ENCODE results near the gene MACROD1.

MACROD1 gene

GRCh38 chr11:64181506-64182411 is 15.8 kb upstream of the MACROD1 start:
- Histone ChIP-seq H3K27ac (ENCODE audit: low read length) (no peak overlapping the region), H3K27me3 (ENCODE audit: insufficient read depth, low read length) (no peaks in the 10 kb centered on the region), H3K4me3 (ENCODE audit: low read length) (peak overlapping the region; percentile 27), H3K9me3 (ENCODE audit: insufficient read depth, low read depth, low read length) (no peaks in the 10 kb centered on the region), H3K9ac (ENCODE audit: low read depth, low read length) (peak overlapping the region; percentile 47; the same call in 1 of the 2 replicates), H3K36me3 (ENCODE audit: insufficient read depth, low read depth, low read length) (0 out of 2 replicates have a peak, but pooled peaks cover 5% of the 10 kb centered on the region), H3K4me1 (ENCODE audit: insufficient read depth, low read length) (peaks cover 4% of the 10 kb centered on the region; the same call in 1 of the 2 replicates)

- H3K27me3 ChIP-seq (ENCODE audit: insufficient read depth, low read length): no peaks in the 10 kb centered on the region
- H3K36me3 ChIP-seq (ENCODE audit: insufficient read depth, low read depth, low read length): 0 out of 2 replicates have a peak, but pooled peaks cover 5% of the 10 kb centered on the region
- H3K9me3 ChIP-seq (ENCODE audit: insufficient read depth, low read depth, low read length): no peaks in the 10 kb centered on the region
- no peak overlapping the region for H3K4me3 ChIP-seq (ENCODE audit: low read length)
- peaks cover 4% of the 10 kb centered on the region; the same call in 1 of the 2 replicates for H3K4me1 ChIP-seq (ENCODE audit: insufficient read depth, low read length)
- H3K9ac ChIP-seq (ENCODE audit: low read depth, low read length): no peak overlapping the region
- H3K27ac ChIP-seq (ENCODE audit: low read length): no peak overlapping the region
Measured at GRCh38 chr11:64180891-64181290, 15.0 kb upstream of the MACROD1 start.

GRCh38 chr11:64178951-64179639 is 13.2 kb upstream of the MACROD1 start:
- H3K27me3 ChIP-seq (ENCODE audit: insufficient read depth, low read length): no peaks in the 10 kb centered on the region
- 0 out of 2 replicates have a peak, but pooled peaks cover 5% of the 10 kb centered on the region for H3K36me3 ChIP-seq (ENCODE audit: insufficient read depth, low read depth, low read length)
- H3K4me1 ChIP-seq (ENCODE audit: insufficient read depth, low read length): peaks cover 4% of the 10 kb centered on the region; the same call in 1 of the 2 replicates
- H3K4me3 ChIP-seq (ENCODE audit: low read length): no peak overlapping the region
- no peak overlapping the region for H3K27ac ChIP-seq (ENCODE audit: low read length)
- H3K9me3 ChIP-seq (ENCODE audit: insufficient read depth, low read depth, low read length): no peaks in the 10 kb centered on the region
- no peak overlapping the region for H3K9ac ChIP-seq (ENCODE audit: low read depth, low read length)

DNA sequence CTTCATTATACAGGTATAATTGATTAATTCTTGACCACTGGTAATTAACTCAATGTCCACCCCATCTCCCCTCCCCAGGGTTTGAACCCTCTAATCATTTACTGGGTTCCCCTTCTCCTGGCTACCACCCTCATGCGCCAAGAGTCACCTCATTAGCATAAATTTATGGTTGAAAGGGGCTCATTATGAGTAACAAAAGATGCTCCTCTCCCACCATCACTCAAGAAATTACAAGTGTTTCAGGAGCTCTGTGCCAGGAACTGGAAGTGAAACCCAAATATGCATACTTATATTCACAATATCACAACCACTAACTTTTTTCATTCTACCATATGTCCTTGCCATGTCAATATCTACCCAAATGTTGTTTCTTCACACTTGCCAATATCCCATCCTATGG is 12.3 kb upstream of the MACROD1 start:
- Histone ChIP-seq H3K27ac (ENCODE audit: low read length) (no peak overlapping the region), H3K9me3 (ENCODE audit: insufficient read depth, low read depth, low read length) (no peaks in the 10 kb centered on the region; the same call in 1 of the 2 replicates), H3K27me3 (ENCODE audit: insufficient read depth, low read length) (no peaks in the 10 kb centered on the region), H3K9ac (ENCODE audit: low read depth, low read length) (no peak overlapping the region), H3K36me3 (ENCODE audit: insufficient read depth, low read depth, low read length) (0 out of 2 replicates have a peak, but pooled peaks cover 5% of the 10 kb centered on the region), H3K4me1 (ENCODE audit: insufficient read depth, low read length) (peaks cover 4% of the 10 kb centered on the region; the same call in 1 of the 2 replicates), H3K4me3 (ENCODE audit: low read length) (no peak overlapping the region)

DNA sequence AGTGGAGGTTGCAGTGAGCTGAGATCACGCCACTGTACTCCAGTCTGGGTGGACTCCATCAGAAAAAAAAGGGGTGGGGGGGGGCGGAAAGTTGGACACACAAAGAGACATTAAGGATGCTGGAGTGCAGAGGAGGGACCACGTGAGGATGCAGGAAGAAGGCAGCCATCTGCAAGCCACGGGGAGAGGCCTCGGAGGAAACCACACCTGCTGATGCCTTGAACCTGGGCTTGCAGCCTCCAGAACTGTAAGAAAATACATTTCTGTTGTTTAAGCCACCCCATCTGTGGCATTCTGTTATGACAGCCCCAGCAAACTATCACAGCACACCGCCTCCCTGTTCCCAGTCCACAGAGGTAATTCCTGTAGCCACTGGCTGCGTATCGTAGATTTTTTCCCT is 10.8 kb upstream of the MACROD1 start:
- Histone ChIP-seq H3K9ac (ENCODE audit: low read depth, low read length) (no peak overlapping the region), H3K27ac (ENCODE audit: low read length) (no peak overlapping the region), H3K4me1 (ENCODE audit: insufficient read depth, low read length) (peaks cover 2% of the 10 kb centered on the region; the same call in 1 of the 2 replicates), H3K9me3 (ENCODE audit: insufficient read depth, low read depth, low read length) (no peaks in the 10 kb centered on the region; the same call in 1 of the 2 replicates), H3K4me3 (ENCODE audit: low read length) (no peak overlapping the region), H3K36me3 (ENCODE audit: insufficient read depth, low read depth, low read length) (0 out of 2 replicates have a peak, but pooled peaks cover 5% of the 10 kb centered on the region), H3K27me3 (ENCODE audit: insufficient read depth, low read length) (no peaks in the 10 kb centered on the region)

DNA sequence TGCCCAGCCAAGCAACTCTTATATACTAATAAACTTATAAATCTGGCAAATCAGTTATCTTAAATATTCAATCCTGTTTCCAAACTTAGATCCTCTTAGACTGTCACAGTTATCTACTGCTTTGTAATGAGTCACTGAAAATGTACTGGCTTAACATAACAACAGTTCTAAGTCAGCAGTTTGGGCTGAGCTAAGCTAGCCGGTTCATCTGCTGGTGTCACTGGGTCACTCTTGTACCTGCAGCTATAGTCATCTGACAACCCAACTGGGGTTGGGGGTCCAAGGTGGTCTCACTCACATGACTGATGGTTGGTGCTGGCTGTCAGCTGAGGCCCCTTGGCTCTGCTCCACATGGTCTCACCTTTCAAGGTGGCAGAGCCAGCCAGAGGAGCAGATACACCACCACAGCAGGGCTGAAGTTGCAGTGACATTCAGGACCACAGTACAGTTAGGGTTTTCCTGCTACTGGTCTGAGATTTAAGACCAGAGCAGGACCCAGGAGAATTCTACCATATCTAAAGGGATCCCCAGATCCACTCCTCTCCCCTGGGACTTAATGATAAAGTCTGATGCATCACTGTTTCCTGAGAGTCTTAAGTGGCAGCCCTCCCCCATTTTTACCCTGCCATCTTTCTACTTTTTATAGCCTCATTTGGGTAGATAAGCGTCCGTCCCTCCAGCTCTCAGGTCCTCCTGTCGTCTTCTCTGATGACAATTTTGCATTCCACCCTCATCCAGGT is 7.9 kb upstream of the MACROD1 start:
- Histone ChIP-seq H3K27me3 (ENCODE audit: insufficient read depth, low read length) (no peaks in the 10 kb centered on the region), H3K4me1 (ENCODE audit: insufficient read depth, low read length) (no peaks in the 10 kb centered on the region), H3K9me3 (ENCODE audit: insufficient read depth, low read depth, low read length) (no peaks in the 10 kb centered on the region; the same call in 1 of the 2 replicates), H3K27ac (ENCODE audit: low read length) (no peak overlapping the region), H3K9ac (ENCODE audit: low read depth, low read length) (no peak overlapping the region), H3K4me3 (ENCODE audit: low read length) (no peak overlapping the region), H3K36me3 (ENCODE audit: insufficient read depth, low read depth, low read length) (0 out of 2 replicates have a peak, but pooled peaks cover 5% of the 10 kb centered on the region)

- Histone ChIP-seq H3K27ac (ENCODE audit: low read length) (no peak overlapping the region), H3K27me3 (ENCODE audit: insufficient read depth, low read length) (peaks cover 15% of the 10 kb centered on the region), H3K9ac (ENCODE audit: low read depth, low read length) (no peak overlapping the region), H3K4me1 (ENCODE audit: insufficient read depth, low read length) (no peaks in the 10 kb centered on the region), H3K9me3 (ENCODE audit: insufficient read depth, low read depth, low read length) (no peaks in the 10 kb centered on the region; the same call in 1 of the 2 replicates), H3K36me3 (ENCODE audit: insufficient read depth, low read depth, low read length) (no peaks in the 10 kb centered on the region), H3K4me3 (ENCODE audit: low read length) (no peak overlapping the region)
Measured at GRCh38 chr11:64170419-64170818, 4.5 kb upstream of the MACROD1 start.

DNA sequence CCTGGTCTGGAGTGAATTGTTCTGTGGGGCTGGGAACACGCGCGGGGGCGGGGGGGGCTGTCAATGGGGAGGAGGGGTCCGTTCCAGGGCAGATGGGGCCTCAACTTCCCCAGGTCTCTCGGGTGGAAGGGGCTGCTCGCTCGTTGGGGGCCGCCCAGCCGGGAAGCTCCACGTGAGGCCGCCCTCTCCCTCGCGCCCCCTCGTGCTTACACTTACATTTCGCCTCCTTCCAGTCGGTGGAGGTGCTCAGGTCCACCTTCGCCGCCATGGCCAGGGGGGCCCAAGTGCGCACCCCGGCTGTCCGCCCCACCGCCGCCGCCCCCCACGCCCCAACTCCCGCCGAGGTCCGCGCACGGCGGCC is 452 bp downstream of the MACROD1 start:
- H3K27ac ChIP-seq (ENCODE audit: low read length): no peak overlapping the region
- no peaks in the 10 kb centered on the region for H3K4me1 ChIP-seq (ENCODE audit: insufficient read depth, low read length)
- peak overlapping the region; percentile 51; the same call in 1 of the 2 replicates for H3K9ac ChIP-seq (ENCODE audit: low read depth, low read length)
- H3K9me3 ChIP-seq (ENCODE audit: insufficient read depth, low read depth, low read length): no peaks in the 10 kb centered on the region
- H3K27me3 ChIP-seq (ENCODE audit: insufficient read depth, low read length): peaks cover 24% of the 10 kb centered on the region
- H3K4me3 ChIP-seq (ENCODE audit: low read length): peak overlapping the region; percentile 74; the same call in 1 of the 2 replicates
- no peaks in the 10 kb centered on the region for H3K36me3 ChIP-seq (ENCODE audit: insufficient read depth, low read depth, low read length)

GRCh38 chr11:64164392-64165312 is 1.3 kb downstream of the MACROD1 start:
- peaks cover 24% of the 10 kb centered on the region for H3K27me3 ChIP-seq (ENCODE audit: insufficient read depth, low read length)
- H3K9me3 ChIP-seq (ENCODE audit: insufficient read depth, low read depth, low read length): no peaks in the 10 kb centered on the region
- H3K9ac ChIP-seq (ENCODE audit: low read depth, low read length): no peak overlapping the region

GRCh38 chr11:64163951-64164350 is 2.0 kb downstream of the MACROD1 start:
- no peaks in the 10 kb centered on the region for H3K36me3 ChIP-seq (ENCODE audit: insufficient read depth, low read depth, low read length)
- no peaks in the 10 kb centered on the region for H3K4me1 ChIP-seq (ENCODE audit: insufficient read depth, low read length)
- H3K9me3 ChIP-seq (ENCODE audit: insufficient read depth, low read depth, low read length): no peaks in the 10 kb centered on the region
- H3K9ac ChIP-seq (ENCODE audit: low read depth, low read length): no peak overlapping the region
- peaks cover 24% of the 10 kb centered on the region for H3K27me3 ChIP-seq (ENCODE audit: insufficient read depth, low read length)
- no peak overlapping the region for H3K27ac ChIP-seq (ENCODE audit: low read length)
- no peak overlapping the region for H3K4me3 ChIP-seq (ENCODE audit: low read length)

More at GRCh38 chr11:64164392-64165312, 1.3 kb downstream of the MACROD1 start:
- Histone ChIP-seq H3K4me1 (ENCODE audit: insufficient read depth, low read length) (no peaks in the 10 kb centered on the region), H3K27ac (ENCODE audit: low read length) (no peak overlapping the region), H3K4me3 (ENCODE audit: low read length) (peak overlapping the region; percentile 74), H3K36me3 (ENCODE audit: insufficient read depth, low read depth, low read length) (no peaks in the 10 kb centered on the region)

Data from iPS-20b (cell line).